Pancreas (tissue), 10 donors: ENCODE data around the gene ZHX3. TPM values are rescaled to one million over a fixed set of nuclear protein-coding genes. Genes with fewer than 3 reads are reported as not detected.
A peak's percentile ranks its signal among the peaks of the same experiment; 100 is the strongest.

Experiments used
- ATAC-seq, 4 donors: fragments of 200-7000 bp; cut with Tn5 transposase; one replicate each; pipeline versions ENCODE4 v1.8.0 to v1.9.1; 2020; ENCODE audit warnings: mild to moderate bottlenecking in 4 of 4, moderate library complexity in 4 of 4
- DNase-seq, 6 donors: peaks; one replicate each; pipeline ENCODE4 v3.0.0-alpha.2; 2020
- FAIRE-seq: peaks from 2 replicates; lab custom pipeline; 2012; peaks lifted over from hg19 to GRCh38; lab: Jason Lieb, UNC
- H3K27ac ChIP-seq, 4 donors: fragments of 200-600 bp; sonication (generic); 1 replicate in 3 of 4; 2 replicates in 1 of 4; pipeline versions ENCODE4 v1.5.0 to v1.8.0; 2020
- H3K27me3 ChIP-seq, 4 donors: fragments of 200-600 bp; one replicate each; pipeline ENCODE4 v1.8.0; 2021
- H3K36me3 ChIP-seq, 3 donors: fragments of 200-600 bp; sonication (generic) in 1 of 3; one replicate each; pipeline versions ENCODE4 v1.5.0 to v1.8.0; 2020 to 2021
- H3K4me1 ChIP-seq, 3 donors: fragments of 200-600 bp; one replicate each; pipeline ENCODE4 v1.8.0; 2021
- H3K4me3 ChIP-seq, 4 donors: fragments of 200-600 bp; sonication (generic) in 2 of 4; one replicate each; pipeline versions ENCODE4 v1.5.0 to v1.8.0; 2020 to 2021
- H3K9me3 ChIP-seq, 4 donors: fragments of 200-600 bp; one replicate each; pipeline ENCODE4 v1.8.0; 2021
- CTCF ChIP-seq, 4 donors: fragments of 200-600 bp; sonication (generic) in 3 of 4; IDR thresholded peaks; one replicate each; pipeline versions ENCODE4 v1.5.0 to v1.8.0; 2021; ENCODE audit warnings: antibody characterized with exemption in 4 of 4
- WGBS, 2 donors: extraction: QIAGEN DNeasy Blood & Tissue Kit; methylation state at CpG; one replicate each; pipeline ENCODE4 v1.1.7; 2013; 5-methylcytosine and 5-hydroxymethylcytosine counted together
- intact Hi-C, 3 donors: fragments of 100-400 bp; cut with DNase I; formaldehyde crosslinking; loops; one replicate each; pipeline versions ENCODE4 v1.11.1 to v1.14.2; 2022
- polyA plus RNA-seq, 2 donors: library from polyadenylated mRNA; stranded (reverse); fragments of 200-250 nt; gene quantifications; one replicate each; pipeline ENCODE4 v1.2.3, GENCODE V29; 2013
- total RNA-seq, 6 donors: library from RNA; stranded (reverse); fragmentation: NEBNext Ultra II Directional in 4 of 6; extraction: Animal tissue kit (Norgen Biotek cat#: 25700) in 4 of 6; gene quantifications; one replicate each; pipeline versions ENCODE4 v1.2.1 to v1.2.4, GENCODE V29; 2021 to 2023
- donor health status: healthy with polysubstance abuse.
- donor health status: DM: no; HTN: no; CAD: no; lungs with moderate emphysema.
- donor health status: DM: no; HTN: no; CAD: no.
- donor health status: control.
- donor health status: control.
- donor health status: Bipolar disorder and iron deficiency.
- donor health status: DM: yes; HTN: yes; CAD: no.
- donor health status: DM: no; HTN: no; CAD: no.
- donor health status: DM: no; HTN: no; CAD: no.
- donor health status: DM: yes; HTN: yes; CAD: no.

ZHX3 gene
- total and polyA plus RNA-seq, 8 donors = 7.9 to 17.3 (median 13.0) TPM

- WGBS, 2 donors = 78 to 86% methylated on average over 7 of the region's 7 CpGs
- H3K4me3 ChIP-seq = no peak overlapping the region
- FAIRE-seq = no peak
- H3K4me1 ChIP-seq = no peaks in the 10 kb centered on the region
- DNase-seq = peak in 1 of 6 donors; percentile 50
- H3K9me3 ChIP-seq = no peaks in the 10 kb centered on the region
- ATAC-seq = no peak
- peaks cover 0 to 7% (median 0%) of the 10 kb centered on the region in 3 donors for H3K36me3 ChIP-seq
- no peak overlapping the region for H3K27ac ChIP-seq
- no peaks in the 10 kb centered on the region for H3K27me3 ChIP-seq
- TF ChIP-seq CTCF (IDR thresholded peaks at IDR 0.05) = no peak
- intact Hi-C loops = no loop called here
Observed at GRCh38 chr20:41358717-41359116, 41.2 kb upstream of the ZHX3 start.

- WGBS, 2 donors = 77 to 88% methylated on average over 8 to 9 of the region's 9 CpGs
- Histone ChIP-seq H3K4me1 (no peaks in the 10 kb centered on the region), H3K4me3 (no peak overlapping the region), H3K9me3 (no peaks in the 10 kb centered on the region), H3K27ac (no peak overlapping the region), H3K36me3 (peaks cover 0 to 7% (median 0%) of the 10 kb centered on the region in 3 donors), H3K27me3 (no peaks in the 10 kb centered on the region)
- TF ChIP-seq CTCF (IDR thresholded peaks at IDR 0.05) = no peak
- FAIRE-seq (no peak), ATAC-seq (no peak), DNase-seq (peak in 1 of 6 donors; percentile 42)
- intact Hi-C loops = no loop called here
Observed at GRCh38 chr20:41358230-41358629, 40.7 kb upstream of the ZHX3 start.

GRCh38 chr20:41357424-41358163 lies 40.1 kb upstream of the ZHX3 start:
- ATAC-seq = no peak
- 93 to 94% methylated on average over 11 of the region's 11 CpGs for WGBS, 2 donors
- Histone ChIP-seq H3K4me3 (no peak overlapping the region), H3K36me3 (peaks cover 0 to 7% (median 0%) of the 10 kb centered on the region in 3 donors), H3K4me1 (no peaks in the 10 kb centered on the region), H3K27me3 (no peaks in the 10 kb centered on the region), H3K27ac (no peak overlapping the region), H3K9me3 (no peaks in the 10 kb centered on the region)
- DNase-seq = no peak
- no peak for TF ChIP-seq CTCF (IDR thresholded peaks at IDR 0.05)
- no peak for FAIRE-seq
- intact Hi-C loops = no loop called here

GRCh38 chr20:41356951-41357350 lies 39.4 kb upstream of the ZHX3 start:
- no peaks in the 10 kb centered on the region for H3K4me1 ChIP-seq
- intact Hi-C loops = no loop called here
- FAIRE-seq = no peak
- H3K36me3 ChIP-seq = peaks cover 0 to 7% (median 0%) of the 10 kb centered on the region in 3 donors
- H3K9me3 ChIP-seq = no peaks in the 10 kb centered on the region
- H3K27me3 ChIP-seq = no peaks in the 10 kb centered on the region
- WGBS, 2 donors = 87 to 89% methylated on average over 13 of the region's 13 CpGs
- no peak for TF ChIP-seq CTCF (IDR thresholded peaks at IDR 0.05)
- no peak overlapping the region for H3K4me3 ChIP-seq
- DNase-seq = no peak
- ATAC-seq = no peak
- H3K27ac ChIP-seq = no peak overlapping the region

- no peak overlapping the region for H3K4me3 ChIP-seq
- H3K36me3 ChIP-seq = peaks cover 0 to 13% (median 0%) of the 10 kb centered on the region in 3 donors
- H3K4me1 ChIP-seq = no peaks in the 10 kb centered on the region
- no peak for TF ChIP-seq CTCF (IDR thresholded peaks at IDR 0.05)
- WGBS, 2 donors = 95 to 96% methylated on average over 7 of the region's 7 CpGs
- no peaks in the 10 kb centered on the region for H3K9me3 ChIP-seq
- FAIRE-seq (no peak), DNase-seq (no peak), ATAC-seq (no peak)
- no peak overlapping the region for H3K27ac ChIP-seq
- no peaks in the 10 kb centered on the region for H3K27me3 ChIP-seq
- intact Hi-C loops = no loop called here
Observed at GRCh38 chr20:41355598-41356203, 38.2 kb upstream of the ZHX3 start.
